ENCODE measurements around the gene THAP4.

The THAP4 gene

GRCh38 chr2:241645915-241646645 is 9.1 kb upstream of the THAP4 start:
- Histone ChIP-seq H3K4me3 (ENCODE audit: low read length) (no peak overlapping the region), H3K9me3 (replicated peaks; ENCODE audit: insufficient read depth, low read length) (no peaks in the 10 kb centered on the region), H3K9ac (ENCODE audit: low read length) (no peak overlapping the region), H3F3A (ENCODE audit: insufficient read depth, low read length) (no peaks in the 10 kb centered on the region), H3K36me3 (replicated peaks; ENCODE audit: insufficient read depth, low read length) (no peaks in the 10 kb centered on the region), H3K9me2 (replicated peaks; ENCODE audit: insufficient read depth, low read length) (no peaks in the 10 kb centered on the region), H3K4me2 (ENCODE audit: low read depth, low read length) (no peak overlapping the region), H3K27me3 (replicated peaks; ENCODE audit: insufficient read depth, low read length) (no peaks in the 10 kb centered on the region), H2AFZ (ENCODE audit: low read length) (no peak overlapping the region), H4K20me1 (ENCODE audit: insufficient read depth, low read length) (no peaks in the 10 kb centered on the region), H3K79me2 (ENCODE audit: low read length) (peaks cover 81% of the 10 kb centered on the region), H3K4me1 (ENCODE audit: low read length) (peaks cover 7% of the 10 kb centered on the region; the same call in 1 of the 2 replicates), H3K27ac (ENCODE audit: low read length) (no peak overlapping the region)
- TF ChIP-seq, protein P1, sequence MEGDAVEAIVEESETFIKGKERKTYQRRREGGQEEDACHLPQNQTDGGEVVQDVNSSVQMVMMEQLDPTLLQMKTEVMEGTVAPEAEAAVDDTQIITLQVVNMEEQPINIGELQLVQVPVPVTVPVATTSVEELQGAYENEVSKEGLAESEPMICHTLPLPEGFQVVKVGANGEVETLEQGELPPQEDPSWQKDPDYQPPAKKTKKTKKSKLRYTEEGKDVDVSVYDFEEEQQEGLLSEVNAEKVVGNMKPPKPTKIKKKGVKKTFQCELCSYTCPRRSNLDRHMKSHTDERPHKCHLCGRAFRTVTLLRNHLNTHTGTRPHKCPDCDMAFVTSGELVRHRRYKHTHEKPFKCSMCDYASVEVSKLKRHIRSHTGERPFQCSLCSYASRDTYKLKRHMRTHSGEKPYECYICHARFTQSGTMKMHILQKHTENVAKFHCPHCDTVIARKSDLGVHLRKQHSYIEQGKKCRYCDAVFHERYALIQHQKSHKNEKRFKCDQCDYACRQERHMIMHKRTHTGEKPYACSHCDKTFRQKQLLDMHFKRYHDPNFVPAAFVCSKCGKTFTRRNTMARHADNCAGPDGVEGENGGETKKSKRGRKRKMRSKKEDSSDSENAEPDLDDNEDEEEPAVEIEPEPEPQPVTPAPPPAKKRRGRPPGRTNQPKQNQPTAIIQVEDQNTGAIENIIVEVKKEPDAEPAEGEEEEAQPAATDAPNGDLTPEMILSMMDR (IDR thresholded peaks at IDR 0.05; ENCODE audit: low read length) = no peak
- no peak for TF ChIP-seq EZH2 (optimal IDR thresholded peaks at IDR 0.05; ENCODE audit: low read depth, low read length)
- no peak for DNase-seq

GRCh38 chr2:241645056-241645914 is 8.3 kb upstream of the THAP4 start:
- Histone ChIP-seq H3K9me2 (replicated peaks; ENCODE audit: insufficient read depth, low read length) (no peaks in the 10 kb centered on the region), H3K36me3 (replicated peaks; ENCODE audit: insufficient read depth, low read length) (no peaks in the 10 kb centered on the region), H3K4me2 (ENCODE audit: low read depth, low read length) (no peak overlapping the region), H3K79me2 (ENCODE audit: low read length) (peaks cover 84% of the 10 kb centered on the region), H3K4me3 (ENCODE audit: low read length) (no peak overlapping the region), H3K4me1 (ENCODE audit: low read length) (peaks cover 7% of the 10 kb centered on the region; the same call in 1 of the 2 replicates), H3K27me3 (replicated peaks; ENCODE audit: insufficient read depth, low read length) (no peaks in the 10 kb centered on the region), H4K20me1 (ENCODE audit: insufficient read depth, low read length) (no peaks in the 10 kb centered on the region), H3F3A (ENCODE audit: insufficient read depth, low read length) (no peaks in the 10 kb centered on the region), H2AFZ (ENCODE audit: low read length) (no peak overlapping the region), H3K27ac (ENCODE audit: low read length) (no peak overlapping the region), H3K9ac (ENCODE audit: low read length) (no peak overlapping the region), H3K9me3 (replicated peaks; ENCODE audit: insufficient read depth, low read length) (no peaks in the 10 kb centered on the region)
- DNase-seq = no peak
- TF ChIP-seq EZH2 (optimal IDR thresholded peaks at IDR 0.05; ENCODE audit: low read depth, low read length) = no peak
- TF ChIP-seq EZH2phosphoT487 (IDR thresholded peaks at IDR 0.05; ENCODE audit: low read length) = no peak
- TF ChIP-seq, protein P1 (IDR thresholded peaks at IDR 0.05; ENCODE audit: low read length) = no peak

- no peaks in the 10 kb centered on the region for H3K9me3 ChIP-seq (replicated peaks; ENCODE audit: insufficient read depth, low read length)
- peaks cover 76% of the 10 kb centered on the region for H3K79me2 ChIP-seq (ENCODE audit: low read length)
- H3K27me3 ChIP-seq (replicated peaks; ENCODE audit: insufficient read depth, low read length) = no peaks in the 10 kb centered on the region
- no peak overlapping the region for H3K4me2 ChIP-seq (ENCODE audit: low read depth, low read length)
- DNase-seq = no peak
- no peaks in the 10 kb centered on the region for H4K20me1 ChIP-seq (ENCODE audit: insufficient read depth, low read length)
- H3K9me2 ChIP-seq (replicated peaks; ENCODE audit: insufficient read depth, low read length) = no peaks in the 10 kb centered on the region
- H3K4me1 ChIP-seq (ENCODE audit: low read length) = peaks cover 16% of the 10 kb centered on the region
- no peaks in the 10 kb centered on the region for H3K36me3 ChIP-seq (replicated peaks; ENCODE audit: insufficient read depth, low read length)
- no peak overlapping the region for H3K9ac ChIP-seq (ENCODE audit: low read length)
- H3K27ac ChIP-seq (ENCODE audit: low read length) = no peak overlapping the region
- H2AFZ ChIP-seq (ENCODE audit: low read length) = no peak overlapping the region
- no peak overlapping the region for H3K4me3 ChIP-seq (ENCODE audit: low read length)
- TF ChIP-seq EZH2 (optimal IDR thresholded peaks at IDR 0.05; ENCODE audit: low read depth, low read length) = no peak
- no peaks in the 10 kb centered on the region for H3F3A ChIP-seq (ENCODE audit: insufficient read depth, low read length)
Measured at GRCh38 chr2:241641631-241642030, 4.7 kb upstream of the THAP4 start.

Measured in MM.1S (cell line).